Activated naive CD8-positive, alpha-beta T cell treated with anti-CD3 and anti-CD28 coated beads for 36 hours (primary cell): ENCODE results near the gene SACM1L. TPM values are rescaled to one million over a fixed set of nuclear protein-coding genes. Genes with fewer than 3 reads are reported as not detected.
"Not testable (repeated sequence)": the region's sequence is repeated elsewhere in the genome, so short reads cannot be mapped to it uniquely, and the experiment has no call there.

Experiments used
- DNase-seq: peaks from one replicate; pipeline ENCODE4 v3.0.0; 2021
- H3K27ac Mint-ChIP-seq: one replicate; pipeline ENCODE4 v1.8.0; 2022; ENCODE audit warnings: mild to moderate bottlenecking, moderate library complexity, mixed read lengths
- H3K27me3 Mint-ChIP-seq: one replicate; pipeline ENCODE4 v1.8.0; 2022; ENCODE audit warnings: mild to moderate bottlenecking, mixed read lengths
- H3K36me3 Mint-ChIP-seq: one replicate; pipeline ENCODE4 v1.8.0; 2021; ENCODE audit warnings: mild to moderate bottlenecking, mixed read lengths
- H3K4me1 Mint-ChIP-seq: one replicate; pipeline ENCODE4 v1.8.0; 2021; ENCODE audit warnings: mixed read lengths
- H3K4me3 Mint-ChIP-seq: one replicate; pipeline ENCODE4 v1.8.0; 2022; ENCODE audit warnings: mild to moderate bottlenecking, moderate library complexity, mixed read lengths
- H3K9me3 Mint-ChIP-seq: one replicate; pipeline ENCODE4 v1.8.0; 2022; ENCODE audit warnings: mixed read lengths
- total RNA-seq, 2 experiments: library from RNA; stranded (reverse); gene quantifications; one replicate each; pipeline ENCODE4 v1.2.3, GENCODE V29; 2021

Gene SACM1L
- total RNA-seq, 2 experiments from 2014 or later, result 99.3 to 101 TPM

DNA sequence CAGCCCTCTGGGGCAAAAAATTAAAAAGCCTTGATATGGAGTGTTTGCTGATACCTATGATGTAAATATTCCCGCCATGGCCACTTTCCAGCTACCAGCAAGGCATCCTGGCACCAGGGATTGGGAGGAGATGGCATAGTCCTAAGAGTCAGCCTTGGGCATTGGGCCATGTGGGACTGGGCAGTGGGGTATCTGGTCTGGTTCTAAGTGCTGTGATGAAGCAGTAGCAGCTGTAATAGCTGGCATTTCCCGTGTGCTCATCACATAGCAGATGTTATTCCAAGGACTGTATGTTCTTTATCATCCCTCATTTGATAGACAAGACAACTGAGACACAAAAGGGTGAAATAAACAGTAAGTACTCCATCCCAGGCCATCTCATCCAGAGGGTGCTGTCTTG, 6.9 kb upstream of the SACM1L start:
- Mint-ChIP-seq H3K4me1 (peaks cover 17% of the 10 kb centered on the region), H3K4me3 (no peak overlapping the region), H3K36me3 (peaks cover 28% of the 10 kb centered on the region), H3K27ac (no peak overlapping the region), H3K27me3 (no peaks in the 10 kb centered on the region), H3K9me3 (no peaks in the 10 kb centered on the region)
- no peak for DNase-seq

GRCh38 chr3:45682786-45683185, 6.4 kb upstream of the SACM1L start:
- Mint-ChIP-seq H3K27ac (no peak overlapping the region), H3K4me3 (no peak overlapping the region), H3K4me1 (peaks cover 14% of the 10 kb centered on the region), H3K27me3 (no peaks in the 10 kb centered on the region), H3K36me3 (peaks cover 24% of the 10 kb centered on the region), H3K9me3 (no peaks in the 10 kb centered on the region)
- no peak for DNase-seq

- Mint-ChIP-seq H3K4me1 (peaks cover 16% of the 10 kb centered on the region), H3K27me3 (peaks cover under 1% of the 10 kb centered on the region), H3K9me3 (no peaks in the 10 kb centered on the region), H3K36me3 (peaks cover 20% of the 10 kb centered on the region), H3K4me3 (no peak overlapping the region), H3K27ac (no peak overlapping the region)
- no peak for DNase-seq
These were observed 5.5 kb upstream of the SACM1L start for GRCh38 chr3:45683417-45684326.

- H3K4me3 Mint-ChIP-seq, result no peak overlapping the region
- H3K27ac Mint-ChIP-seq, result no peak overlapping the region
- DNase-seq, result no peak
- H3K36me3 Mint-ChIP-seq, result peaks cover 23% of the 10 kb centered on the region
- H3K4me1 Mint-ChIP-seq, result peaks cover 21% of the 10 kb centered on the region
- peaks cover 7% of the 10 kb centered on the region for H3K27me3 Mint-ChIP-seq
- H3K9me3 Mint-ChIP-seq, result peaks cover 3% of the 10 kb centered on the region
These were observed 4.8 kb upstream of the SACM1L start for GRCh38 chr3:45684327-45684892.

DNA sequence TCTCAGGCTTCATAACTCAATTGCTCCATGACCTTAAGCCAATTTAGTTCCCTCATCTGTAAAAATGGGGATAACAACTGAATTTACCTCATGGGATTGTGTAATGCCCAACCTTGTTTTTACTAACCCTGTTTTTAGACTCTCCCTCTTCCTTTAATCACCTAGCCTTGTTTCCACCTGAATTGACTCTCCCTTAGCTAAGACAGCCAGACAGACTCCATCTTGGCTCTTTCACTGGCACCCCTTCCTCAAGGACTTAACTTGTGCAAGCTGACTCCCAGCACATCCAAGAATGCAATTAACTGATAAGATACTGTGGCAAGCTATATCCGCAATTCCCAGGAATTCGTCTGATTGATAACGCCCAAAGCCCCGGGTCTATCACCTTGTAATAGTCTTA, 3.5 kb upstream of the SACM1L start:
- H3K9me3 Mint-ChIP-seq, DNase-seq, H3K4me3 Mint-ChIP-seq, H3K27me3 Mint-ChIP-seq: not testable (repeated sequence)
- peaks cover 27% of the 10 kb centered on the region for H3K36me3 Mint-ChIP-seq
- peaks cover 17% of the 10 kb centered on the region for H3K4me1 Mint-ChIP-seq
- H3K27ac Mint-ChIP-seq, result peak overlapping the region; percentile 8

- Mint-ChIP-seq H3K4me1 (peaks cover 28% of the 10 kb centered on the region), H3K36me3 (peaks cover 37% of the 10 kb centered on the region), H3K27me3 (peaks cover 7% of the 10 kb centered on the region), H3K4me3 (no peak overlapping the region), H3K27ac (no peak overlapping the region), H3K9me3 (peaks cover 3% of the 10 kb centered on the region)
- no peak for DNase-seq
These were observed 2.3 kb upstream of the SACM1L start for GRCh38 chr3:45686850-45687249.

GRCh38 chr3:45687828-45688193, 1.4 kb upstream of the SACM1L start:
- Mint-ChIP-seq H3K36me3 (peaks cover 42% of the 10 kb centered on the region), H3K27ac (peak overlapping the region; percentile 77), H3K4me1 (peaks cover 36% of the 10 kb centered on the region), H3K9me3 (peaks cover 3% of the 10 kb centered on the region), H3K27me3 (peaks cover 7% of the 10 kb centered on the region), H3K4me3 (peak overlapping the region; percentile 67)
- DNase-seq, result no peak

GRCh38 chr3:45688194-45688881, 858 bp upstream of the SACM1L start:
- Mint-ChIP-seq H3K27ac (peak overlapping the region; percentile 98), H3K4me1 (peaks cover 40% of the 10 kb centered on the region), H3K4me3 (peak overlapping the region; percentile 90), H3K36me3 (peaks cover 40% of the 10 kb centered on the region), H3K9me3 (peaks cover 3% of the 10 kb centered on the region), H3K27me3 (peaks cover 7% of the 10 kb centered on the region)
- DNase-seq, result peak; percentile 53

GRCh38 chr3:45689787-45690145, 570 bp downstream of the SACM1L start:
- peaks cover 46% of the 10 kb centered on the region for H3K36me3 Mint-ChIP-seq
- H3K27ac Mint-ChIP-seq, result peak overlapping the region; percentile 98
- peaks cover 3% of the 10 kb centered on the region for H3K9me3 Mint-ChIP-seq
- H3K27me3 Mint-ChIP-seq, result peaks cover 7% of the 10 kb centered on the region
- H3K4me1 Mint-ChIP-seq, result peaks cover 52% of the 10 kb centered on the region
- DNase-seq, result no peak
- H3K4me3 Mint-ChIP-seq, result peak overlapping the region; percentile 90

- DNase-seq, result no peak
- Mint-ChIP-seq H3K9me3 (peaks cover 3% of the 10 kb centered on the region), H3K36me3 (peaks cover 52% of the 10 kb centered on the region), H3K4me3 (peak overlapping the region; percentile 90), H3K4me1 (peaks cover 60% of the 10 kb centered on the region), H3K27ac (peak overlapping the region; percentile 98), H3K27me3 (peaks cover 7% of the 10 kb centered on the region)
These were observed 1.3 kb downstream of the SACM1L start for GRCh38 chr3:45690336-45691035.

GRCh38 chr3:45691842-45692241, 2.6 kb downstream of the SACM1L start:
- H3K36me3 Mint-ChIP-seq, result peaks cover 63% of the 10 kb centered on the region
- peak overlapping the region; percentile 90 for H3K4me3 Mint-ChIP-seq
- peak overlapping the region; percentile 98 for H3K27ac Mint-ChIP-seq
- peaks cover 7% of the 10 kb centered on the region for H3K27me3 Mint-ChIP-seq
- H3K4me1 Mint-ChIP-seq, result peaks cover 65% of the 10 kb centered on the region
- peaks cover 3% of the 10 kb centered on the region for H3K9me3 Mint-ChIP-seq
- no peak for DNase-seq

DNA sequence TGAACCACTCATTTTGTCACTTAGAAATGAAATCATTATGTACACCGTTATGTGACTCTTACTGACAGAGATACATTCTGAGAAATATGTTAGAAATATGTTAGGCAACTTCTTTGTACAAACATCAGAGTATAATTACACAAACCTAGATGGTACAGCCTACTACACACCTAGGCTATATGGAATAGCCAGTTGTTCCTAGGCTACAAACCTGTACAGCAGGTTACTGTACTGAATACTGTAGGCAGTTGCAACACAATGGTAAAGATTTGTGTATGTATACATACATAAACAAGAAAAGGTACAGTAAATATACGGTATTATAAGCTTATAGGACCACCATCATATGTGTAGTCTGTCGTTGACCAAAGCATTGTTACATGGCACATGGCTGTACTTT, 3.7 kb downstream of the SACM1L start:
- H3K36me3 Mint-ChIP-seq, result peaks cover 63% of the 10 kb centered on the region
- DNase-seq, result no peak
- H3K4me3 Mint-ChIP-seq, result peak overlapping the region; percentile 90
- peaks cover 69% of the 10 kb centered on the region for H3K4me1 Mint-ChIP-seq
- peaks cover 3% of the 10 kb centered on the region for H3K9me3 Mint-ChIP-seq
- peaks cover 7% of the 10 kb centered on the region for H3K27me3 Mint-ChIP-seq
- H3K27ac Mint-ChIP-seq, result peak overlapping the region; percentile 98

GRCh38 chr3:45693941-45694521, 4.8 kb downstream of the SACM1L start:
- peak overlapping the region; percentile 81 for H3K4me3 Mint-ChIP-seq
- peaks cover 2% of the 10 kb centered on the region for H3K27me3 Mint-ChIP-seq
- peak; percentile 42 for DNase-seq
- H3K27ac Mint-ChIP-seq, result peak overlapping the region; percentile 98
- peaks cover 63% of the 10 kb centered on the region for H3K36me3 Mint-ChIP-seq
- peaks cover 68% of the 10 kb centered on the region for H3K4me1 Mint-ChIP-seq
- peaks cover under 1% of the 10 kb centered on the region for H3K9me3 Mint-ChIP-seq

- Mint-ChIP-seq H3K4me1 (peaks cover 75% of the 10 kb centered on the region), H3K4me3 (peak overlapping the region; percentile 81), H3K36me3 (peaks cover 65% of the 10 kb centered on the region), H3K27ac (peak overlapping the region; percentile 98)
- H3K27me3 Mint-ChIP-seq, H3K9me3 Mint-ChIP-seq, DNase-seq: not testable (repeated sequence)
These were observed 6.0 kb downstream of the SACM1L start for GRCh38 chr3:45695166-45695565.
